ENCODE results near the gene IRGC. TPM values are rescaled to one million over a fixed set of nuclear protein-coding genes. Genes with fewer than 3 reads are reported as not detected.
"Not testable (repeated sequence)": the region's sequence is repeated elsewhere in the genome, so short reads cannot be mapped to it uniquely, and the experiment has no call there.

The IRGC gene
- polyA plus RNA-seq, 3 donors: not detected

- DNase-seq (ENCODE audit: low read depth in 3 of 3, low spot score in 2 of 3): no peak
These were observed 35.8 kb downstream of the IRGC start for GRCh38 chr19:43751466-43752220.

DNA sequence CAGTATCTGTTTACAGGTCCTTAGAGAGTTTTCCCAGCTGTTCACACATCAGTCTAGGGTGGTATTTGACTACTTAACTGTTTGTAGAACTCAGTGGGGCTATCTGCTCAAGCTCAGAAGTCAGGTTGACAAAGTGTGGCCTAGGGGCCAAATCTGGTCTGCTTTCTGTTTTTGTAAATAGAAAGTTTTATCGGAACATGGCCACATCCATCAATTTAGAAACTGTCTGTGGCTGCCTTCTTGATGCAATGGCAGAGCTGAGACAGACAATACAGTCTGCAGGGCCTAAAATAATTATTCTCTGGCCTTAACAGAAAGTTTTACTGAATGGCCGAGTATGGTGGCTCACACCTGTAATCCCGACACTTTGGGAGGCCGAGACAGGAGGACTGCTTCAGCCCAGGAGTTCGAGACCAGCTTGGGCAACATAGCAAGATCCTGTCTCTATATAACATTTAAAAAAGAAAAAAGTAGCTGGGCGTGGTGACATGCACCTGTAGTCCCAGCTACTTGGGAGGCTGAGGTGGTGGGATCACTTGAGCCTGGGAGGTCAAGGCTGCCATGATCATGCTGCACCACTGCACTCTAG is 36.5 kb downstream of the IRGC start:
- DNase-seq (ENCODE audit: low read depth in 3 of 3, low spot score in 2 of 3): no peak

DNA sequence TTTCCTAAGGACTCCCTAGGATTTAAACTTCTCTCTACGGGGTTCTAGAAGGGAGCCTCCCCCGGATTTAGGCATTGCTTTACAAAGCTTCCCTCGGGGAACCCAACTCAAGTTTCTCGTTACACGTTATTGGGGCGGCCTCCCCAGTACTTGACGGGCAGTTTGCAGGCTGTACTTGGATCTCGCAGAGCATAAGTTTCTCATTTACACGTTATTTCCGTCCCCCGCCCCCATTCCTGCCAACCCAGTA is 38.3 kb downstream of the IRGC start:
- DNase-seq (ENCODE audit: low read depth in 3 of 3, low spot score in 2 of 3): no peak

GRCh38 chr19:43754503-43755255 is 38.8 kb downstream of the IRGC start, which contains the start of gene SMG9:
TSS of gene SMG9 (minus strand) at chr19:43754962. CDS start at chr19:43750741, 4,221 bp downstream.
- DNase-seq (ENCODE audit: low read depth in 3 of 3, low spot score in 2 of 3): peak; percentile 95 to 96 (median 96)

- peak; percentile 41 to 57 (median 56) for DNase-seq (ENCODE audit: low read depth in 3 of 3, low spot score in 2 of 3)
These were observed 39.5 kb downstream of the IRGC start for GRCh38 chr19:43755256-43755801.

DNA sequence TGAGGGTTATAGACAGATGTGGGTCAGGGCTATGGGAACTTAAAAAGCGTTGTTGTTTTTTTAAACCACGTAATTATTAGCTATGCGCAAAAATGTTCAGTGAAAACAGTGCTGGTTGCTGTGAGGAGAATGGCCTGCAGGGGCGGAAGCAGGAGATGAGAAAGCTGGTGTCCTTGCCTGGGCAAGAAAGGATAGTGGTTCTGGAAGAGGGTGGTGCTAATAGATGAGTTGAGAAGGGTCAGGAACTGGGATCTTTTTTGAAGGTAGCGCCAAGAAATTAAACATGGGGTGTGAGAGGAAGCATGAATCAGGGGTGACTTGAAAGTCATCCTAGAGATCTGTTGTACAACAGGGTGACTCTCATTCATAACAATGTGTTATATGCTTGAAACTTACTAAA is 43.6 kb downstream of the IRGC start:
- no peak for DNase-seq (ENCODE audit: low read depth in 3 of 3, low spot score in 2 of 3)

DNA sequence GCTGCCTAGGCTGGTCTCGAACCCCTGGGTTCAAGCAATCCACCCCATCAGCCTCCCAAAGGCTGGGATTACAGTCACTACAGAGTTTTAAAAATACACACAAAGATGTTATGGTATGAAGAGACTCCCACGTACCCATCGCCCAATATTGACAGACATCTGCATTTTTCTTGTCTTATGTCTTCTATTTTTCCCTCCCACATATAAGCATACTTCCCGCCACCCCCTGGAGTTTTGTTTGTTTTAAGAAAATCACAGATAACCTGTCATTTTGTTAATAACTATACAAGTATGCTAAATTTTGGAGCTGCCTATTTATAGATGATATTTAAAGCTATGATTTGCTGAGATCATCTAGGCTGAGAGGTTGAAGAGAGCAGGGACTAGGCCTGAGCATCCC is 45.1 kb downstream of the IRGC start:
- DNase-seq (ENCODE audit: low read depth in 3 of 3, low spot score in 2 of 3): no peak

- no peak for DNase-seq (ENCODE audit: low read depth in 3 of 3, low spot score in 2 of 3)
These were observed 46.9 kb downstream of the IRGC start for GRCh38 chr19:43762814-43763213.

DNA sequence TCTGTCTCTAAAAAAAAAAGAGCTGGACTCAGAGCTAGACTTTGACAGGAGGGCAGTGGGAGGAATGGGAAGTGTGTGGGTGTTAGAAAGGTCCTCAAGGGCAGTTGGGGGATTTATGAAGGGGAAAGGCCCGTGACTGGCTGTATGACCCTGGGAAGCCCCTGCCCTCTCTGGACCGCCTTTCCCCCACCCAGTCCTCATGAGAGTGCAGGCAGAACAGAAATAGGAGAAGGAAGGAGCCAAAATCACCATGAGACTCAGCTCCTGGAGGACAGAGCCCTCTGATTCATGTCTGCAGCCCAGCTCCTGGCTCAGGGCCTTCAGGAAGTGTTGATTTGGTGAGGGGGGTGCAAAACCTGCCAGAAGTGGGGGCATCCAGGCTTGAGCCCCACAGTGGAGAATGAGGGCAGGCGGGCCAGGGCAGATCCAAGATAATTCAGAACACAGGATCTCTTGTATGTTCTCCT is 47.6 kb downstream of the IRGC start:
- no peak for DNase-seq (ENCODE audit: low read depth in 3 of 3, low spot score in 2 of 3)

DNA sequence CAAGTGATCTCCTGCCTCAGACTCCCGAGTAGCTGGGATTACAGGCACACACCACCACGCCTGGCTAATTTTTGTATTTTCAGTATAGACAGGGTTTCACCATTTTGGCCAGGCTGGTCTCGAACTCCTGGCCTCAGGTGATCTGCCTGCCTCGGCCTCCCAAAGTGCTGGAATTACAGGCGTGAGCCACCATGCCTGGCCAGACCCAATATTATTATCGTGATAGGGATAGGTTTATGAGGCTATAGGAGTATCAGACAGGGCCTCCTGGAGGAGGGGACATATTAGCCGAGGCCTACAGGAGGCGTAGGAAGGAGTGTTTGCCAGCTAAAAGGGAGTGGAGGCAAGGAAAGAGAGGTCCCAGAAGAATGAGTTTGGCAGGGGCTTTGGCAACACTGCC is 48.8 kb downstream of the IRGC start:
- not testable (repeated sequence) for DNase-seq (ENCODE audit: low read depth in 3 of 3, low spot score in 2 of 3)

DNA sequence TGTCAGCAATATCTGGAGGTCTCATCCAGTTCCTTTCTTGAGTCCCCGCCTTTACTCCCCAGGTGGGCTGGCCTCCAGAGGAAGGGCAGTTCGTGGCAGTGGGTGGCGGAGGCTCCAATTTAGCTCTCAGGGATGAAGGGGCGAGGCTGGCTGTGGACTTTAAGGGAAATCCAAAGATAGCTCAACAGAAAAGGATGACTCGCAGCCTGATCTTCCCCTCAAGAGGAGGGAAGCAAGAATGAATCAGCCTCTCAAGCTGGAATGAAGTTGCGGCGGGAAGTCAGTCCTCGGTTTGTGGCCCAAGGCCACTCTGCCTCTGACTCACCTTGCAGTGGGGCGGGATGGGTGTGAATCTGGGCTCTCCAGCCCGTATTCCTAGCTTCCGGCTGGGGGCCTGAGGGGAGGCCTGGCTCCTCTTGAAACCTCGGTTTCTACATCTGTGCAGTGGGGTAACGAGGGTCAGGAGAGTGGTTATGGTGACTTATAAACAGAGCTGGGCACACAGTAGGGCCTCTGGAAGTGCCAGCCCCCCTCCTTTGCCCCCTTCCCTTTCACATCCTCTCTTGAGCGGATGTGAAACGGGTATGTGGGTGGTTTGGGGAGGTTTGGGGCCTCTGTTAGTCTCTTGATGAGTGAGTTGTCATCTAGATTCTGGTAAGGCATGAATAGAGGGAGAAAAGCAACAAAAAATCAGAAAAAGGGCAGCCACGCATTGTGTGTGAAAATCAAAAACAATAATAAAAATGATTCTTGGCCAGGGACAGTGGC is 49.4 kb downstream of the IRGC start:
- DNase-seq (ENCODE audit: low read depth in 3 of 3, low spot score in 2 of 3): no peak

GRCh38 chr19:43766755-43767043 is 50.8 kb downstream of the IRGC start:
- DNase-seq (ENCODE audit: low read depth in 3 of 3, low spot score in 2 of 3): no peak

DNA sequence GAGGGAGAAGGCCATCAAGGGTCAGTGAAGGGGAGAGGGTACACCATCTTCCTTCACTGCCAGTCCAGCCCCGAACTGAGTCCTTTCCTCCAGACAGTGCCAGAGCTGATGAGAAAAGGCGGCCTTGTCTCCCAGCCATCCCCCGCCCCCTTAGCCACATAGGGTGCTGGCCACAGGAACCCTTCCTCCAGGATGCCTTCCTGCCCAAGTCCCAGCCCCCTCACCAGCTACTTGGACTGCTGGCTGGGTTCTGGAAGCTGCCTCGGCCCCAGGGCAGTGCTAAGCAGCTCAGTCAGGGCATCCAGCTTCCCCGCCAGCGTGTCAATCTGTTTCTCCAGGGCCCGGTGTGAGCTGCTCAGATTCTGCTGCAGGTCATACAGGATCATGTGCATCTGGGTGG is 51.4 kb downstream of the IRGC start:
- DNase-seq (ENCODE audit: low read depth in 3 of 3, low spot score in 2 of 3): no peak

DNA sequence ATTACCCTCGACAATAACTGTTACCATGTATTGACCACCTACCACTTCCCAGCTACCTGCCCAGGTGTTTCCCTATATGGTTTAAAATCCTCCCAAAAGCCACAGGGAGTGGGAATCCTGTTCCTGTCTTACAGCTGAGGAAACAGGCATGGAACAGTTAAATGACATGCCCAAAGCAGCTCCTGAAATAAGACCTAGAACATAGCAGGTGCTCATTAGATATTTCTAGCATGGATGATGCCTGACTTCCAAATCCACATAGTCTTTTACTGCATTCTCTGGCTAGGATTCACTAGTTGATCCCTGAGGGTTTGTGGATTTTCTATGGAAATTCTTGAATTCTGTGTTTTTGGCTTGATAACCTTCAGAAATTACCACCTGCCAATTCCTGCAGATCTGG is 51.9 kb downstream of the IRGC start:
- DNase-seq (ENCODE audit: low read depth in 3 of 3, low spot score in 2 of 3): no peak

GRCh38 chr19:43768273-43769050 is 52.6 kb downstream of the IRGC start:
- DNase-seq (ENCODE audit: low read depth in 3 of 3, low spot score in 2 of 3): no peak

- DNase-seq (ENCODE audit: low read depth in 3 of 3, low spot score in 2 of 3): no peak
These were observed 53.4 kb downstream of the IRGC start for GRCh38 chr19:43769256-43769655.
